Muscle layer of duodenum (tissue), 2 donors: ENCODE data around the gene FGF21.
"Not testable (repeated sequence)": the region's sequence is repeated elsewhere in the genome, so short reads cannot be mapped to it uniquely, and the experiment has no call there.

Experiments
- H3K27ac ChIP-seq: one replicate; pipeline ENCODE4 v1.7.0; 2013; ENCODE audit warnings: mild to moderate bottlenecking, low read length
- H3K27me3 ChIP-seq: one replicate; pipeline ENCODE4 v1.7.0; 2013; ENCODE audit warnings: low read depth, mild to moderate bottlenecking, control low read depth, low read length
- H3K36me3 ChIP-seq, 2 donors: one replicate each; pipeline ENCODE4 v1.7.0; 2013; ENCODE audit warnings: low read length in 2 of 2, control low read depth in 1 of 2, mild to moderate bottlenecking in 1 of 2; ENCODE audit not compliant: insufficient read depth in 2 of 2, control insufficient read depth in 1 of 2
- H3K4me1 ChIP-seq, 2 donors: one replicate each; pipeline ENCODE4 v1.7.0; 2013; ENCODE audit warnings: low read length in 2 of 2, mild to moderate bottlenecking in 2 of 2, control low read depth in 1 of 2, moderate library complexity in 1 of 2; ENCODE audit not compliant: insufficient read depth in 2 of 2, control insufficient read depth in 1 of 2
- H3K4me3 ChIP-seq, 2 donors: one replicate each; pipeline ENCODE4 v1.7.0; 2013; ENCODE audit warnings: low read length in 2 of 2, low read depth in 1 of 2, mild to moderate bottlenecking in 1 of 2
- H3K9me3 ChIP-seq, 2 donors: one replicate each; pipeline ENCODE4 v1.7.0; 2013; ENCODE audit warnings: low read length in 2 of 2, control low read depth in 1 of 2, mild to moderate bottlenecking in 1 of 2; ENCODE audit not compliant: control insufficient read depth in 1 of 2
- donor health status: healthy.

The FGF21 gene

GRCh38 chr19:48757741-48758144 is 2.4 kb downstream of the FGF21 start:
- Histone ChIP-seq H3K27me3 (no peaks in the 10 kb centered on the region), H3K4me1 (peaks cover 0 to 2% of the 10 kb centered on the region in 2 donors), H3K4me3 (no peak overlapping the region), H3K9me3 (no peaks in the 10 kb centered on the region), H3K36me3 (no peaks in the 10 kb centered on the region), H3K27ac (no peak overlapping the region)

- no peak overlapping the region for H3K27ac ChIP-seq
- no peaks in the 10 kb centered on the region for H3K36me3 ChIP-seq
- no peaks in the 10 kb centered on the region for H3K27me3 ChIP-seq
- no peaks in the 10 kb centered on the region for H3K4me1 ChIP-seq
- H3K4me3 ChIP-seq, result no peak overlapping the region
- H3K9me3 ChIP-seq, result no peaks in the 10 kb centered on the region
Observed at GRCh38 chr19:48760504-48761205, 5.3 kb downstream of the FGF21 start.

- H3K27ac ChIP-seq, H3K36me3 ChIP-seq, H3K9me3 ChIP-seq, H3K4me1 ChIP-seq, H3K4me3 ChIP-seq, H3K27me3 ChIP-seq: not testable (repeated sequence)
Observed at GRCh38 chr19:48765816-48766215, 10.5 kb downstream of the FGF21 start.

- H3K27me3 ChIP-seq, H3K4me1 ChIP-seq, H3K36me3 ChIP-seq, H3K9me3 ChIP-seq, H3K4me3 ChIP-seq, H3K27ac ChIP-seq: not testable (repeated sequence)
Observed at GRCh38 chr19:48768171-48768753, 12.9 kb downstream of the FGF21 start.

- Histone ChIP-seq H3K9me3 (no peaks in the 10 kb centered on the region), H3K27me3 (no peaks in the 10 kb centered on the region), H3K36me3 (no peaks in the 10 kb centered on the region), H3K4me3 (no peak overlapping the region), H3K27ac (no peak overlapping the region), H3K4me1 (no peaks in the 10 kb centered on the region)
Observed at GRCh38 chr19:48768994-48769713, 13.8 kb downstream of the FGF21 start.

GRCh38 chr19:48770266-48770665 is 14.9 kb downstream of the FGF21 start:
- Histone ChIP-seq H3K4me1 (no peaks in the 10 kb centered on the region), H3K36me3 (no peaks in the 10 kb centered on the region), H3K27me3 (no peaks in the 10 kb centered on the region), H3K27ac (no peak overlapping the region), H3K9me3 (no peaks in the 10 kb centered on the region), H3K4me3 (no peak overlapping the region)

GRCh38 chr19:48770734-48771472 is 15.6 kb downstream of the FGF21 start:
- no peaks in the 10 kb centered on the region for H3K36me3 ChIP-seq
- H3K9me3 ChIP-seq, result no peaks in the 10 kb centered on the region
- no peak overlapping the region for H3K4me3 ChIP-seq
- H3K27me3 ChIP-seq, result no peaks in the 10 kb centered on the region
- H3K27ac ChIP-seq, result no peak overlapping the region
- H3K4me1 ChIP-seq, result no peaks in the 10 kb centered on the region

- H3K27ac ChIP-seq, result no peak overlapping the region
- no peaks in the 10 kb centered on the region for H3K9me3 ChIP-seq
- H3K36me3 ChIP-seq, result no peaks in the 10 kb centered on the region
- no peaks in the 10 kb centered on the region for H3K4me1 ChIP-seq
- no peaks in the 10 kb centered on the region for H3K27me3 ChIP-seq
- no peak overlapping the region for H3K4me3 ChIP-seq
Observed at GRCh38 chr19:48772503-48772953, 17.2 kb downstream of the FGF21 start.

- Histone ChIP-seq H3K9me3 (no peaks in the 10 kb centered on the region), H3K4me3 (no peak overlapping the region), H3K36me3 (no peaks in the 10 kb centered on the region), H3K27me3 (no peaks in the 10 kb centered on the region), H3K27ac (no peak overlapping the region), H3K4me1 (peaks cover 0 to 10% of the 10 kb centered on the region in 2 donors)
Observed at GRCh38 chr19:48777139-48777538, 21.8 kb downstream of the FGF21 start.

- no peak overlapping the region for H3K27ac ChIP-seq
- peaks cover 0 to 10% of the 10 kb centered on the region in 2 donors for H3K4me1 ChIP-seq
- H3K4me3 ChIP-seq, result no peak overlapping the region
- H3K27me3 ChIP-seq, result no peaks in the 10 kb centered on the region
- H3K9me3 ChIP-seq, result no peaks in the 10 kb centered on the region
- no peaks in the 10 kb centered on the region for H3K36me3 ChIP-seq
Observed at GRCh38 chr19:48777720-48778119, 22.4 kb downstream of the FGF21 start.

GRCh38 chr19:48779636-48780035 is 24.3 kb downstream of the FGF21 start:
- Histone ChIP-seq H3K27ac (no peak overlapping the region), H3K4me3 (no peak overlapping the region), H3K36me3 (no peaks in the 10 kb centered on the region), H3K9me3 (no peaks in the 10 kb centered on the region), H3K4me1 (peaks cover 0 to 10% of the 10 kb centered on the region in 2 donors), H3K27me3 (no peaks in the 10 kb centered on the region)
